GM12872 (cell line): Measurements from ENCODE around the gene SREBF2.

ENCODE experiments used
- CTCF ChIP-seq: IDR thresholded peaks from 3 replicates; pipeline ENCODE4 v1.5.1; 2011; ENCODE audit warnings: low read depth, mild to moderate bottlenecking, low read length, moderate library complexity; ENCODE audit not compliant: insufficient read depth

SREBF2 gene

GRCh38 chr22:41933411-41934177, 100.7 kb downstream of the SREBF2 start:
- no peak for TF ChIP-seq CTCF

GRCh38 chr22:41934284-41935014, 101.5 kb downstream of the SREBF2 start:
- no peak for TF ChIP-seq CTCF

- no peak for TF ChIP-seq CTCF
These were observed 102.1 kb downstream of the SREBF2 start for GRCh38 chr22:41935015-41935351.

- no peak for TF ChIP-seq CTCF
These were observed 102.6 kb downstream of the SREBF2 start for GRCh38 chr22:41935509-41935908.

- no peak for TF ChIP-seq CTCF
These were observed 103.9 kb downstream of the SREBF2 start for GRCh38 chr22:41936894-41937169.

- no peak for TF ChIP-seq CTCF
These were observed 107.3 kb downstream of the SREBF2 start for GRCh38 chr22:41939981-41940831.

- peak; percentile 94 for TF ChIP-seq CTCF
These were observed 108.2 kb downstream of the SREBF2 start for GRCh38 chr22:41940832-41941765.
